Spleen (tissue), 11 donors: Measurements from ENCODE around the gene EPB41L4A. TPM values are rescaled to one million over a fixed set of nuclear protein-coding genes. Genes with fewer than 3 reads are reported as not detected.

Source experiments
- DNase-seq: peaks from one replicate; pipeline ENCODE4 v3.0.0-alpha.2; 2020
- H3K27ac ChIP-seq, 8 donors: fragments of 200-600 bp; sonication (generic) in 7 of 8; 1 replicate in 4 of 8; 2 replicates in 4 of 8; pipeline versions ENCODE4 v1.5.0 to v1.8.0; 2016 to 2021; ENCODE audit warnings: inconsistent platforms in 4 of 8, mild to moderate bottlenecking in 4 of 8, moderate library complexity in 1 of 8
- H3K27me3 ChIP-seq, 7 donors: fragments of 200-600 bp; sonication (generic) in 6 of 7; replicated peaks in 1 of 7; 1 replicate in 4 of 7; 2 replicates in 3 of 7; pipeline versions ENCODE4 v1.5.0 to v1.8.0; 2016 to 2021; ENCODE audit warnings: inconsistent platforms in 3 of 7, mild to moderate bottlenecking in 1 of 7
- H3K36me3 ChIP-seq, 6 donors: fragments of 200-600 bp; sonication (generic) in 5 of 6; 1 replicate in 4 of 6; 2 replicates in 2 of 6; pipeline versions ENCODE4 v1.5.0 to v1.8.0; 2016 to 2021; ENCODE audit warnings: inconsistent platforms in 2 of 6
- H3K4me1 ChIP-seq, 6 donors: fragments of 200-600 bp; sonication (generic) in 5 of 6; 1 replicate in 3 of 6; 2 replicates in 3 of 6; pipeline versions ENCODE4 v1.5.0 to v1.8.0; 2016 to 2021; ENCODE audit warnings: inconsistent platforms in 3 of 6
- H3K4me3 ChIP-seq, 8 donors: fragments of 200-600 bp; sonication (generic) in 7 of 8; 1 replicate in 4 of 8; 2 replicates in 4 of 8; pipeline versions ENCODE4 v1.5.0 to v1.8.0; 2016 to 2021; ENCODE audit warnings: inconsistent platforms in 4 of 8, mild to moderate bottlenecking in 4 of 8, moderate library complexity in 2 of 8
- H3K9me3 ChIP-seq, 8 donors: fragments of 200-600 bp; sonication (generic) in 7 of 8; 1 replicate in 4 of 8; 2 replicates in 4 of 8; pipeline versions ENCODE4 v1.5.0 to v1.8.0; 2016 to 2021; ENCODE audit warnings: inconsistent platforms in 4 of 8
- POLR2A ChIP-seq, 3 donors: fragments of 450-650 bp; IDR thresholded peaks; one replicate each; pipeline ENCODE4 v1.5.1; 2017; ENCODE audit warnings: antibody characterized with exemption in 3 of 3, mild to moderate bottlenecking in 1 of 3
- POLR2AphosphoS5 ChIP-seq, 3 donors: sonication (generic); formaldehyde crosslinking; IDR thresholded peaks; one replicate each; pipeline ENCODE4 v1.5.1; 2017; ENCODE audit warnings: antibody characterized with exemption in 3 of 3
- WGBS, 5 donors: extraction: QIAGEN DNeasy Blood & Tissue Kit in 3 of 5; methylation state at CpG; one replicate each; pipeline versions ENCODE4 v1.1.5 to v1.1.7; 2013 to 2018; 5-methylcytosine and 5-hydroxymethylcytosine counted together
- intact Hi-C: fragments of 100-400 bp; cut with DNase I; formaldehyde crosslinking; loops from one replicate; pipeline ENCODE4 v1.15.0; 2023; ENCODE audit warnings: low total_unique reads
- polyA plus RNA-seq, 3 donors: library from polyadenylated mRNA; stranded (reverse); fragments of 200-250 nt; gene quantifications; one replicate each; pipeline ENCODE4 v1.2.1, GENCODE V29; 2013
- total RNA-seq, 7 donors: library from RNA; depleted of rRNA in 3 of 7; stranded (reverse); fragments of >200 nt in 3 of 7; fragmentation: NEBNext Ultra II Directional in 4 of 7; extraction: Animal tissue kit (Norgen Biotek cat#: 25700) in 4 of 7; gene quantifications; one replicate each; pipeline versions ENCODE4 v1.1.0 to v1.2.1, GENCODE V29; 2016 to 2021
- TF ChIP-seq, protein P1 (sequence below), 11 experiments: fragments of 200-600 bp in 7 of 11; fragments of 450-650 bp in 4 of 11; sonication (generic) in 4 of 11; IDR thresholded peaks in 8 of 11; conservative IDR thresholded peaks in 3 of 11; 1 replicate in 7 of 11; 2 replicates in 4 of 11; pipeline versions ENCODE4 v1.4.0 to v1.8.0; 2016 to 2021; ENCODE audit warnings: antibody characterized with exemption in 11 of 11, inconsistent platforms in 4 of 11, mild to moderate bottlenecking in 1 of 11
- donor health status: healthy with polysubstance abuse.
- donor health status: DM: no; HTN: no; CAD: no; lungs with moderate emphysema.
- donor health status: DM: no; HTN: no; CAD: no.
- donor health status: Bipolar disorder and iron deficiency.
- donor health status: healthy.
- donor health status: DM: no; HTN: no; CAD: no.
- donor health status: DM: yes; HTN: yes; CAD: no.

Gene EPB41L4A
- total and polyA plus RNA-seq, 10 donors = 1.4 to 28.1 (median 12.2) TPM

DNA sequence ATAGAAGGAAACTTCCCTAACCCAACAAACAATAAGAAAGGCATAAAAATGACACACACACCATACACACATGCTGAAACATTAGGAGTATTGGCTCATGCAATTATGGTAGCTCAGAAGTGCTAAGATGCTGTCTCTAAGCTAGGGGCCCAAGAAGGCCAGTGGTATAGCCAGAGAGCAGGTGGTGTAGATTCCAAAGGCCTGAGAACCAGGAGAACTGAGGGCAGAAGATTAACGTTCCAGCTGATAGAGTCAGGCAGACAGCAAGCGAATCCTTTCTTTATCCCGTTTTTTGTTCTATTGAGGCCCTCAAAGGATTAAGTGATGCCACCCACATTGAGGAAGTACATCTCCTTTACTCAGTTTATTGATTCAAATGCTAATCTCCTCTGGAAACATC, 262.9 kb downstream of the EPB41L4A start:
- no peaks in the 10 kb centered on the region for H3K36me3 ChIP-seq
- intact Hi-C loops = no loop called here
- H3K27me3 ChIP-seq = no peaks in the 10 kb centered on the region
- DNase-seq = no peak
- no peak overlapping the region for H3K27ac ChIP-seq
- H3K9me3 ChIP-seq = no peaks in the 10 kb centered on the region
- no peak overlapping the region for H3K4me3 ChIP-seq
- peaks cover 3 to 9% (median 6%) of the 10 kb centered on the region in 6 donors for H3K4me1 ChIP-seq
- 83 to 93% (median 88%) methylated on average over 3 of the region's 3 CpGs for WGBS, 5 donors
- TF ChIP-seq POLR2A (IDR thresholded peaks at IDR 0.05) (no peak), POLR2AphosphoS5 (IDR thresholded peaks at IDR 0.05) (no peak)
- TF ChIP-seq, protein P1, sequence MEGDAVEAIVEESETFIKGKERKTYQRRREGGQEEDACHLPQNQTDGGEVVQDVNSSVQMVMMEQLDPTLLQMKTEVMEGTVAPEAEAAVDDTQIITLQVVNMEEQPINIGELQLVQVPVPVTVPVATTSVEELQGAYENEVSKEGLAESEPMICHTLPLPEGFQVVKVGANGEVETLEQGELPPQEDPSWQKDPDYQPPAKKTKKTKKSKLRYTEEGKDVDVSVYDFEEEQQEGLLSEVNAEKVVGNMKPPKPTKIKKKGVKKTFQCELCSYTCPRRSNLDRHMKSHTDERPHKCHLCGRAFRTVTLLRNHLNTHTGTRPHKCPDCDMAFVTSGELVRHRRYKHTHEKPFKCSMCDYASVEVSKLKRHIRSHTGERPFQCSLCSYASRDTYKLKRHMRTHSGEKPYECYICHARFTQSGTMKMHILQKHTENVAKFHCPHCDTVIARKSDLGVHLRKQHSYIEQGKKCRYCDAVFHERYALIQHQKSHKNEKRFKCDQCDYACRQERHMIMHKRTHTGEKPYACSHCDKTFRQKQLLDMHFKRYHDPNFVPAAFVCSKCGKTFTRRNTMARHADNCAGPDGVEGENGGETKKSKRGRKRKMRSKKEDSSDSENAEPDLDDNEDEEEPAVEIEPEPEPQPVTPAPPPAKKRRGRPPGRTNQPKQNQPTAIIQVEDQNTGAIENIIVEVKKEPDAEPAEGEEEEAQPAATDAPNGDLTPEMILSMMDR (IDR thresholded peaks at IDR 0.05 in 8 of 11, conservative IDR thresholded peaks at IDR 0.05 in 3 of 11) = no peak

DNA sequence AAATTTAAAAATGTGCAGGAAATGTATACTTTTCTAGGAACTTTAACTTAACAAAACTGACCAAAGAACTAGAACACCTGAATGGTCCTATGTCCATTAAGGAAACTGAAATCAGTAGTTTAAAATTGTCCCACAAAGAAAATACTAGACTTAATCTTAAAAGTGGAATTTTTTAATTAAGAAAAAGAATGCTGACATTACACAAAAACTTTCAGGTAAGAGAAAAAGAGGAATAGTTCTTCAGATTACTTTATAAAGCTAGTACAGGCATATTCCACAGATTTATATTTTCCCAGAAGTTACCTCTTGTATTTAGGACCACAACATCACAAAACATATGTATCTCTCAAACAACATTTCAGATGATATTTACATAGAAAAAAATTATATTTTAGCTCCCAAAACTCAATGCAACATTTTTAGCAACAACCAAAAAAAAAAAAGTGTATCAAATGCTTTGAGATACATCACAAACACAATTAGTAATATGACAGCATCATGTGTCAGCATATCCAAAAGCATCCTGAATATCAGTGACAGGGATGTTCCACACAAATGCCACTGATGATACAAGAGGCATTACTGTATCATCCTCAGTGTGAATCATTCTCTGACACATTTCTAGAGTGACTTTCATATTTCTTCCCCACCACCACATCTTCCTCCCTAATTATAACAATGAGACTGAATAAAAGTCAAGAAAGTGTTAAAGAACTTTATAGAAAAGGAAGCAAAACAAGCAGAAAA, 264.0 kb downstream of the EPB41L4A start:
- intact Hi-C loops = no loop called here
- TF ChIP-seq POLR2A (IDR thresholded peaks at IDR 0.05) = no peak
- TF ChIP-seq POLR2AphosphoS5 (IDR thresholded peaks at IDR 0.05) = no peak
- TF ChIP-seq, protein P1 (IDR thresholded peaks at IDR 0.05 in 8 of 11, conservative IDR thresholded peaks at IDR 0.05 in 3 of 11) = no peak
- Histone ChIP-seq H3K27me3 (no peaks in the 10 kb centered on the region), H3K27ac (no peak overlapping the region), H3K4me1 (peaks cover 0 to 3% (median 1%) of the 10 kb centered on the region in 6 donors), H3K9me3 (peaks cover 0 to 4% (median 0%) of the 10 kb centered on the region in 8 donors), H3K4me3 (no peak overlapping the region), H3K36me3 (no peaks in the 10 kb centered on the region)
- DNase-seq = no peak

DNA sequence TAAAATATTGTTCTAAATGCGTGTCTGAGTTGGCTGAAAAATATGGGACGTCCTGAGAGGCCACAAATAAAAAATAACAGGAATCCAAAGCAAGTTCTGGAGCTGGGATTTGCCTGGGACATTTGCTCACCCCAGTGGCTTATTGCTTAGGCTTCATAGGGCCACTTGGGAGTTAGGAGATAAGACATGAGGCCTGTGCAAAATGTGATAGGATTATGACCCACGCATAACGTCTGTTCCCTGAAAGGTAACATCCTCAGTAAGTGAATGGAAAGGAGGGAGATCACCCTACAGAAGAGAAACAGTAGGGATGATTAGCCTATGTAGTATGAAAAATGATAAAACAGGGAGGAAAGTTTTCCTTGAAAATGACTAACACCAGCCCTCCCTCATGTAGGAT, 269.4 kb downstream of the EPB41L4A start:
- intact Hi-C loops = loop anchor here (5.0 to 10.0 kb wide), 2 partner anchors 395 to 992 kb away; partner anchors contain the start of gene NREP
- H3K27me3 ChIP-seq = no peaks in the 10 kb centered on the region
- 81 to 94% (median 89%) methylated on average over 4 of the region's 4 CpGs for WGBS, 5 donors
- no peak overlapping the region for H3K4me3 ChIP-seq
- peaks cover 0 to 4% (median 0%) of the 10 kb centered on the region in 8 donors for H3K9me3 ChIP-seq
- H3K36me3 ChIP-seq = no peaks in the 10 kb centered on the region
- DNase-seq = no peak
- no peaks in the 10 kb centered on the region for H3K4me1 ChIP-seq
- no peak overlapping the region for H3K27ac ChIP-seq
- TF ChIP-seq, protein P1 (IDR thresholded peaks at IDR 0.05 in 8 of 11, conservative IDR thresholded peaks at IDR 0.05 in 3 of 11) = no peak
- no peak for TF ChIP-seq POLR2A (IDR thresholded peaks at IDR 0.05)
- TF ChIP-seq POLR2AphosphoS5 (IDR thresholded peaks at IDR 0.05) = no peak
